Pulmonary artery endothelial cell (primary cell): ENCODE results near the gene TBC1D10B. TPM values are rescaled to one million over a fixed set of nuclear protein-coding genes. Genes with fewer than 3 reads are reported as not detected.

Experiments
- DNase-seq: peaks from one replicate; pipeline ENCODE4 v3.0.0-alpha.2; 2011; ENCODE audit warnings: low read depth, low spot score
- total RNA-seq: library from RNA; depleted of rRNA; stranded (reverse); fragments of >200 nt; gene quantifications from 2 replicates; pipeline ENCODE4 v1.2.3, GENCODE V29; 2014

TBC1D10B gene
- total RNA-seq, 1 donor from 2014 or later, result 32.2 TPM

DNA sequence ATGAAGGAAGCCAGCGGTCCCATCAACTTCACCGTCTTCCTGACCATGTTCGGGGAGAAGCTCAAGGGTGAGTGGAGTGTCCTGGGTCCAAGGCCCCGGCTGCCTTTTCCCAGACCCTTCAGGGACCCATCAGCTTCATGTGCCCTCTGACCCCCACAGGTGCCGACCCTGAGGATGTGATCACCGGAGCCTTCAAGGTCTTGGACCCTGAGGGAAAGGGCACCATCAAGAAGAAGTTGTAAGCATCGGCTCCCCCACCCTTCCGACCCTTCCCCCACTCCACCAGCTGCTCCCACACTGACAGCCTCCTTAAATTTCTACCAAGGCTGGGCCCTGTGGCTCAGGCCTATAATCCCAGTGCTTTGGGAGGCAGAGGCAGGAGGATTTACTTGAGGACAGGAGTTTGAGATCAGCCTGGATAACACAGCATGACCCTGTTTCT lies 6.2 kb upstream of the TBC1D10B start:
- DNase-seq, result no peak

DNA sequence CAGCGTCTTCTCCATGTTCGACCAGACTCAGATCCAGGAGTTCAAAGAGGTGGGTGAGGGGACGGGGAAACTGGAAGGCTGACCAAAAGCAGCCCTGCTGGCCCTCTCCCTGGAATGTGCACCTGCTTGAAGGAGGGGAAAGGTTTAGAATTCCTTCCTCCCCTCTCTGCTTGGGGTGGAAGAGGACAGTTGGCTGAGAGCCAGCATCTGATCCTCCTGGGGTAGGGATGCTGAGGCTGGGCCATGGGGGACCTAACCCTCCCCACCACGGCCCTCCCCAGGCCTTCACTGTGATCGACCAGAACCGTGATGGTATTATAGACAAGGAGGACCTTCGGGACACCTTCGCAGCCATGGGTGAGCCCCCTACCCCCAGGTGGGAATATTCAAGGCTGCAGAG lies 5.6 kb upstream of the TBC1D10B start:
- DNase-seq, result no peak

DNA sequence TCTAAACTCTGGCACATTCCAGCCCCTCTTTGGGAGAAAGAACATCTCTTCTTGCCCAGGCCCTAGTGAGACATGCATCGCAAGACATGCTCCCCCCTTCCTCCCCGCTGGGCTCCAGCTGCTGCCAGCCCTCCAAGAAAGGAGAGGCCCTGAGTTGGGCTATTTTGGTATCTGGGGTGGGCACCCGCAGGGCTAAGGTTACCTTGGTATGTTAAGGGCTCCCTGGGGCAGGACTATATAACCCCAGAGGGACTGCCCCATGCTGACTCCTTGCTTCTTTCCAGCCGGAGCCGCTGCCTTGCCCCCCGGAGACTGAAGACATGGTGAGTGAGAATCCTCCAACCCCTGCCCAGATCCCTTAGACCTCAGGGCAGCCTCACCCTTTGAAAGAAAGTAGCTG lies 4.2 kb upstream of the TBC1D10B start, which contains the start of gene MYL11:
TSS of gene MYL11 (plus strand) at position 265 of the 400 bp plus-strand sequence. CDS start at position 321, 56 bp downstream.
- no peak for DNase-seq

DNA sequence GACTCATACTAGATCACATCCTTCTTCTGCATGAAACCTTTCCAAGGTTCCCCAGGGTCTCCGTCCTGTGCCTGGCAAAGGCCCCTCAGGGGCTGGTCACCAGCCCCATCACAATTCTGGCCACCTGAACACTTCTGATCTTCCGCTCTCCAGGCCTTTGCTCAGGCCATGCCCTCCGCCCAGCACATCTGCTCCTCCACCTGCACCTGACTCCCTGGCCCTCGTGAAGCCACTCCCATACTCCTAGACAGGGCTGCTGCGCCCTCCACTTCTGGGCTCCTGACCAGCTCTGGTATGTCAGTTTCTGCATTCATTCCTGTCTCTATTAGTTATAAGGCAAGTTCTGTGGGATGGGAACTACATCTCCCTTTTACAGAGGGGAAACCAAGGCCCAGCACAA lies 2.4 kb upstream of the TBC1D10B start:
- no peak for DNase-seq

DNA sequence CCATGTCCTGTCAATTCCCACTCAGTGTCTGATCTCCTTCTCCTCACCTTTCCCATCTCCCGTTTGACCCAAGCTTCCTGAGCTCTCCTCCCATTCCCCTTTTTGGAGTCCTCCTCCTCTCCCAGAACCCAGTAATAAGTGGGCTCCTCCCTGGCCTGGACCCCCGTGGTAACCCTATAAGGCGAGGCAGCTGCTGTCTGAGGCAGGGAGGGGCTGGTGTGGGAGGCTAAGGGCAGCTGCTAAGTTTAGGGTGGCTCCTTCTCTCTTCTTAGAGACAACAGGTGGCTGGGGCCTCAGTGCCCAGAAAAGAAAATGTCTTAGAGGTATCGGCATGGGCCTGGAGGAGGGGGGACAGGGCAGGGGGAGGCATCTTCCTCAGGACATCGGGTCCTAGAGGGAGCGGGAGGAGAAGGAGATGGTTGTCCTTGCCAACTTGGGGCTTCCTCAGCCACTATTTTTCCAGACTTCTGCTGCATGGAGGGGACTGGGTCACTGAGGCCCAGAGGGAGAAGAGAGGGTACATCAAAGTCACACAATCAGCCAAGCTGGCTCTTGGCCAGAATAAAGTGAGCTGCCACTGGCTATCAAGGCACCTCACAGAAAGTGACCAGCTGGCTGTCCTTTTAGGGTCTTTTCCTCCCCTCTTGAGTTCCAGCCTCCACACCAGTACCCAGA lies 1.9 kb upstream of the TBC1D10B start:
- DNase-seq, result no peak

DNA sequence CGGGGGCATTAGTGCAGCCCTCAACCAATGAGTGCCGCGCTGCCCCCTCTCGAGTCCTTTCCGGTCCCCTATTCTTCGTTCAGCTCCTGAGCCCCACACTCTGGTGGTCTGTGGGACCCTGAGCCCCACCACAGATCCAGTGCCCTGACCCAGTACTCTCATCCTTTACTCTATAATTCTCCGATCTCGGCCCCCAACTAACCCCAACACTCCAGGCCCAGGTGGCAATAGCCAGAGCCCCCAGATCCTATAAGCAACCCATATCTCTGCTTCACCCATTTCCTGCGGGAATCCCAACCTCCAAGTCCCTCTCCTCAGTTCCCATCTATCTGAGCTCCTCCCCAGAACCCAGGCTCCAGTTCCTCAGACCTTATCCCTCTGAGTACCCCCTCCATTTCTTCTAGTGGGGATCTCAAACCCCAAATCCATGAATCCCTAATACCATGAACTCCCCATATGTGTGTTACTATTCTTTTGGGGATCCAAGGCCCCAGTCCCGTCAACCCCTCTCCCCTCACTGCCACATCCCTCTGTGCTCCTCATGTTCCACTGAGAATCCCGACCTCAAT lies 1.0 kb upstream of the TBC1D10B start:
- DNase-seq, result no peak

DNA sequence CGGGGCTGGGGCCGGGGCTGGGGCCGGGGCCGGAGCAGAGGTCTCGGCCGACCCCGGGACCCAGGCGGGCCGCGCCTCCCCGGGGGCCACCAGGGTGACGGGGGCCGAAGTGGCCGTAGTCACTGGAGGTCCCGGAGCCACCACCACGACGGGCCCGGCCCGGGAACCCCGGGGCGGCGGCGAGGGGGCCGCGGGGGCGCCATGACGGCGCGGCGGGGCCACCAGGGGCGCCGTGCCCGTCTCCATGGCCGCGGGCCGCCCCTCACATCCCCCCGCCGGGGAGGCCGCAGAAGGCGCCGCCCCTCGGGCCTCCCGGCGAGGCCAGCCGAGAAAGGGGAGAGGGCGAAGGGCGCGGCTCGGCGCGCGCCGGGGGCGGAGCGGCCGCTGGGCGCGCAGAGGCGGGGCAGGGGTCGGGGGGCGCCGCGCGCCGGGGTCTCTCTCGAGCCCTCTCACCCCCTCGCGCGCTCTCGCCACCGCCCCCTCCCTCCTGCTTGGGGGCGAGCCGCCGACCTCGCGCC lies 297 bp downstream of the TBC1D10B start:
- no peak for DNase-seq

DNA sequence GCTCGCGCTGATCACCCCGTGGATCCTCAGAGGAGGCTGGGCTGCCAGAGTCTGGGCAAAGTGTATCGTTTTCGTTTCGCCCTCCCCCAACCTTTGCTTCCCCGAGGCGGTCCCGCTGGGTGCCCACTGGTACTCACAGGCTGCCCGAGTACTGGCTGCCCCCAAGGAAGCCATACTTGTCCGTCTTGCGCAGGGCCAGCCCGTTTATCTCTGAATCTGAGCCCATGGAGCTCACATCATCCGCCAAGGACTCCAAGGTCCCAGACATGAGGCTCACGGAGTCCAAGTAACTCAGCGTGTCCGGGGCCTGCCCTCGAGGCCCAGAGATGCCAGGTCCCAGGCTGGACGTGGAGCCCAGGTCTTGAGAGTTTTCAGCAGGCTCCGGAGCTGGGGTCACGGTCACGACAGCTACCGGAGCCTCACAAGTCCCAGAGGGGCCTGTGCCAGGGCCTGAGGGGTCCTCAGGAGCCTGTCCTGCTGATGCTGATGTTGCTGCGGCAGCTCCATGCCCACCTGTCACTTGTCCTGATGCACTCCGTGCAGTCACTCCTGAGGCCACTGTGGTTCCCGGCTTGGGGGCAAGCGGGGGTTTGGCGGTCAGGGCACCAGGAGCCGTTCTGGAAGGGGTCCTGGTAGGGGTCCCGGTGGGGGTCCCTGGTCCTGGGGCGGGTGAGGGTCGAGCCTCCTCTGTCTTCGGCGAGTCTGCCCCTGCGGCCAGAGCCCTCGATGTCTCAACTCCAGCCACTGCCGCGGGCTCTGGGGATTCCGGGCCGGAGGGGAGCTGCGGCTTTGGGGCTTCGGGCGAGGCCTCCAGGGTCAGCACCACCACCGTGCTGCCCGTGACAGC lies 980 bp downstream of the TBC1D10B start:
- no peak for DNase-seq

DNA sequence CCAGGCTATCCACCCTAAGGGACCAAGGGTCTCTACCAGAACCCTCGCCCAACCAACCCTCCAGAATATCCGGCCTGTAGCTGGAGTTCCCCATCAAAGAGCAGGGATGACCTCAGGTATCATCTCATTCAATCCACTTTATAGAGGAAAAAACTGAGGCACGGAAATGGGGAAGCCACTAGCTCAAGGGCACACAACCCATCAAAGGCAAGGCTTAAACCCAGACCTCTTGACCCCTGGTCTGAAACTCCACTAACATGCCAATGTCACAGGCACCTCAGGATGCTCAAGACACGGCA lies 1.6 kb downstream of the TBC1D10B start:
- DNase-seq, result no peak

DNA sequence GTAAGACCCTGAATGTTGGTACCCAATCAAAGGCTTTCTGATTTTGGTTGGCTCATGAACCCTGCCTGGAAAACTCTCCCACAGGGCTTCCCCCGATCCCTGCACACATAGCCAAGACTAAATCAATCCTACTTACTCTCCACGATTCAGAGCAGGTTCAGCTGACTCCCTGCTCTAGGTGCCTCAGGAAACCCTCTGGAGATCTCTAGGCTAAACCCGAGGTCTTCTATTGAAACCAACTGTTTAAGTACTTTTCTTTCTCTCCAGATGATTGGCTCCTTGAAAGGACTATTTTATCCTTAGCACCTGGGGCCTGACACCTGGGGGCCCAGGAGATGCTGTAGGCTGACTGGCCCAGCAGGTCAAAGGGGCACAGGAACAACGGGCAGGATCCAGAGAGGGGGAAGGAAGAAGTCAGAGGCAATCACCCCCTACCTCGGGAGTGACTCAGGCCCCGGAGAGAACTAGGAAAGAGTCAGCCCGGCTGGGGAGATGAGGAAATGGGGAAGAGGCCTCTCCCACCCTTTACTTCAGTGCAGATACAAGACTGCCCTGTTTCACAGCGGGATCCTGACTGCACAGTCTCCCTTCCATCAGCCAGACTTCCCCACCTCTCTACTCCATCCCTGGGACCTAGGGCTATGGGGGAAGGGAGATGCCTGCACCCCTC lies 2.0 kb downstream of the TBC1D10B start:
- DNase-seq, result no peak

DNA sequence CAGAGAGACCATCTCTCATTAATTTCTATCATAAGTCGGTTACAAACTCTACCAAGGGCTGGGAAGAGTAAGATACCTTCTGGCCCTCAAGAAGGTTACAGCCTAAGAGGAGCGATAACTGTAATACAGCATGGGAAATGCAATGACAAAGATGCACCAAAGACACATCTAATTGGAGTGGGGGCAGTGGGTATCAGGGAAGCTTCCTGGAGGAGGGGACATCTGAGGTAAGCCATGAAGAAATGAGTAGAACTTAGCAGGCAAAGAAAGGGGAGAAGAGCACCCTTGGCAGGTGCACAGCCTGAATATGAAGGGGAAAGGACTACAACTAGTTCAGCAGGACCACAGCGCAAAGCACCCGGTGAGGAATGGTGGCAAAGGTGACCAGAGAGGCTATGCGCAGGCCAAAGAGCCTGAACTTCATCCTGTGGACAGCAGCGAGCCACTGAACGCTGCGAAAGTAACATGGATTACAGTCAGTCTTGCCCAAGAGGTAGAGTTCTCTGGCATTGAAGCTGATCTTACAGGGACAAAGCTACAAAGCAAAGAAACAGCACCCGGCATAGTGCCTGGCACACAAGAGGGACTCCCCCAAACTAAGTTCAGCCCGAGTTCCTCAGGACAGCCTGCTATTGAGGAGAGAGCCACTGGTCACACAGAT lies 2.8 kb downstream of the TBC1D10B start:
- no peak for DNase-seq

DNA sequence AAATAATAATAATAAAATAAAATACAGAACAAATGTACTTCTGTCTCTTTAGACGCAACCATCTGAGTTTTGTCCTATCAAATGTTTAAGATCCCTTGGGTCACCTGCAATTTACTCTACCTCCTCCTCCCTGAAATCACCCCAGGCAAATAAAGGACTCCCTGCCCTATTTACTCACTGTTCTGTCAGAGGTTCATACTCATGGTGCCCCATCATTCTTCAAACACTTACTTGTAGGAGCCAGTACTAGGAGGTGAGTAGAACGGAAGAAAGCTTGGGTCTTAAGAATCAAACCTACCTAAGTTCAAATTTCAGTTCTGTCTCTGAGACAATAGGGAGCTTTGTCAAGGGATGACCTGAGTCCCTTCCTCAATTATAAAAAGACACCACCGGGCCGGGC lies 3.8 kb downstream of the TBC1D10B start:
- DNase-seq, result no peak

DNA sequence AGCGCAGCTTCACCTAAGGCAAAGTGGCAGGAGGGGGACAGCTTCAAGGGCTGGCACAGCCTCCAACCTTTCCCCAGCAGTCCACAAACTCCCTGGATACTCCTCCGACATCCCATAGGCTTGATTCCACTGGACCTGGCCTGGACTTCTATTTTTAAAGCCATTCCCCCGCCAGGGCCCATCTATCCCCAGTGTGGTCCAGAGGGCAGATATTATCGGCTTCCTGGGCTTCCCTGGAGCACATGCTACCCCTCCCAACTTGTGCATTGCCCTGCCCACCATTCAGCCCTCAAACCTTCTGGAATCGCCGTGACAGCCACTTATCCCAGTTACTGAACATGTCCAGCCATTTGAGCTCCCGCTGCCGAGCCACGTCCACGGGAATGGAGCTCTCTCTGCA lies 5.1 kb downstream of the TBC1D10B start:
- no peak for DNase-seq

DNA sequence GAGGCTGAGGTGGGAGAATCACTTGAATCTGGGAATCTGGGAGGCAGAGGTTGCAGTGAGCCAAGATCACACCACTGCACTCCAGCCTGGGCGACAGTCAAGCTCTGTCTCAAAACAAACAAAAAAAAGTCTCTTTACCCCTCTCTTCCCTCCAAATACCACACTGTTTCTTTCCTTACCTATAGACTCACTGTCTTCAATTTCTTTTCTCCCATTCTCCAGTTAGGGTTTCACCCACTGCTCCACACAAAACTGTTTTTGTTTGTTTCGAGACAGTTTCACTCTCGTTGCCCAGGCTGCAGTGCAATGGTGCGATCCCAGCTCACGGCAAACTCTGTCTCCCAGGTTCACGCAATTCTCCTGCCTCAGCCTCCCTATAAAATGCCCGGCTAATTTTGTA lies 9.1 kb downstream of the TBC1D10B start:
- no peak for DNase-seq

DNA sequence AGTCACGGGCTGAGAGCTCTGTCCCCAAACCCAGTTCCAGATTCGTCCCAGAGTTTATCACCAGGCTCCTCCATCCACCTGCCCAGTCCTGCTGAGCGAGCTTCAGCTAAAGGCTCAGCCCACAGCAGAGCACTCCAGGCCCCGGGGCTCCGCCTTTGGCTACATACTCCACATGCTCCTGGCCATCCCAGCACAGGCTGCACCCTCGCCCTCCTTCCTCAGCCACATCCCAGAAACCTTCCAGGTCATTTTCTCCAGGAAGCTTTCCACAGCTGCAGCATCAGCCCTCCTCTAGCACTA lies 10.5 kb downstream of the TBC1D10B start:
- DNase-seq, result no peak

DNA sequence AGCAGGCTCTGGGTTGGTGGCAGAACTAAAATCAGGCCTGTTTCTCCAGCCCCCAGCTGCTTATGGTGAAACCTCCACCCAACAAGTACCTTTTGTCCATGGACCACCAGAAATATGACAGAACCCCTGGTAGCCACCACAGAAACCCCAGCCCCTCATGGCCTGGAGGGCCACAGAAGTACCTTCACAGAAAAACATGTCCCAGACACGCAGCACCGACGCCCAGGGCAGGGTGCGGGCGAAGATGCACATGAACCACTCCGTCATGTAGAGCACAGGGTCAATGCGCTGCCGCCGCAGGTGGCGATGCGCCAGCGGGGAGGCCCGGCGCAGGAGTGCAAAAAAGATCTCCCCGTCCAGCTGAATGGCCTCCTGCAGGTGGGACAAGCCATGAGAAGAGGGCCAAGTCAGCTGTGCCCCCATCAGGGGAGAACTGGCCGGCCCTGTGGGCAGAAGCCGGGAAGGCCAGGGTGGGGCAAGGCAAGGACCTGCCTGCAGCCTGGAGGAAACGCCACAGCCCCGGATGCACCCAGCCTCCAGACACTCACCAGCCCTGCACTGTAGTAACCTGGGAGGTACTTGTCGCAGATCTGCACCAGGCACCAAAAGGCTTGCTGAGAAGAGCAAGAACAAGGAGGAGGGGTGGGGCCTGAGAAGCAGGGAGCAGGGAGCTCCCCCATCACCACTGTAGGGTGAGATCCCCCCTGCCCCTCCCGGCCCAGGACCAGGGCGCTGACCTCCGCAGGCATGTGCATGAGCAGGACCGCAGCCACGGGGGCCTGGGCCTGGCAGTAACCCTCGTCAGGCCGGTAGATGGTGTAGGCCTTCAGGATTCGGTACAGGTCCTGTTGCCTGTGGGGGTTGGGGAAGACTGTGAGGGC lies 11.1 kb downstream of the TBC1D10B start:
- no peak for DNase-seq

DNA sequence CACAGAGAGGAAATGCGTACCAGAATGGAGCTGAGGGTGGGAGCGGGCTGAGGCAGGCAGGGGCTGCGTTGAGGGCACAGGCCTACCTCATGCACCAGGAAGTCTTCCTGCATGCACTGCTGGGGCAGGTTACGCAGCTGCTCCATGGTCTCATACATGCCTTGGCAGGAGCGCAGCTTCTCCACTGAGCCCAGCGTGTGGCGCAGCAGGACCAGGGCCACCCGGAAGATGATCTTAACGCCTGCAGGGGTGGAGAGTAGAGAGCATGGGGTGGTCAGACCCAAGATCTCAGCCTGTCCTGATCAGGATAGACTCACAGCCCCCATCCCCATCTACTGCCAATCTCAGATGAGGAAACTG lies 11.7 kb downstream of the TBC1D10B start:
- DNase-seq, result no peak

DNA sequence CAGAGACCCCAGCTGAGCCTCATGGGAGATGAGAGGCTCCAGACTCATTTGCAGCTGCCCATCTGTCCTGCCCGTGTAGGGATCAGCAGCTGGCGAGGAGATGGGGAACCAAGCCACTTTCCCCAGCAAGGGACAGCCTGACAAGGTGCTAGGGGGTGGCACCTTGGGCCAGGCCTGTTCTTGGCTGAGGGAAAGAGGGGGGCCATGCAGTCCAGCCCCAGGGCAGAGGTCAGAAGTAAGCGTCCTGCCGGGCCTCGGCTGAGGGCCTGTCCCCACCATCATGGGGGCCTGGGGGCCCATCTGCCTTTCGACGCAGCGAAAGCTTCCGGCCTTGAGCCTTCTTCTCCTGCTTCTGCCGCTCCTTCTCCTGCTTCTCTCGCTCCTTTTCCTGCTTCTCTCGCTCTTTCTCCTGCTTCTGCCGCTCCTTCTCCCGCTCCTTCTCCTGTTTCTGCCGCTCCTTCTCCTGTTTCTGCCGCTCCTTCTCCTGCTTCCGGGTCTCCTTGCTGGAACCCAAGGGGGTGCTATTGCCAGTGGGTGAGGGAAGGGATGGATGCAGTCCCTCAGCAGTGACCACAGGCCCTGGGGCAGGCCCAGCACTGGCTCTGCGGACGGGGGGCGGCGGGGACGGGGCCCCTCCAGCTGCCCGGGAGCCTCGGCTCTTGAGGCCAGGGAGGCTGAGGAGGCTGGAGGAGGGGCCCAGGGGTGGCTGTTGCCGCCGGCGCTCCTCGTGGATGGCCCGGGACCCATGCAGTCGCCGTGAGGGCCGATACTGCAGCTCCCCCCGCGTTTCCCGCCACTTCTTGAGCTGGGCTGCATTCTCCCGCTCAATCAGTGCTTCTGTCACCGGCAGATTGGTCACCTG lies 12.3 kb downstream of the TBC1D10B start:
- DNase-seq, result no peak

DNA sequence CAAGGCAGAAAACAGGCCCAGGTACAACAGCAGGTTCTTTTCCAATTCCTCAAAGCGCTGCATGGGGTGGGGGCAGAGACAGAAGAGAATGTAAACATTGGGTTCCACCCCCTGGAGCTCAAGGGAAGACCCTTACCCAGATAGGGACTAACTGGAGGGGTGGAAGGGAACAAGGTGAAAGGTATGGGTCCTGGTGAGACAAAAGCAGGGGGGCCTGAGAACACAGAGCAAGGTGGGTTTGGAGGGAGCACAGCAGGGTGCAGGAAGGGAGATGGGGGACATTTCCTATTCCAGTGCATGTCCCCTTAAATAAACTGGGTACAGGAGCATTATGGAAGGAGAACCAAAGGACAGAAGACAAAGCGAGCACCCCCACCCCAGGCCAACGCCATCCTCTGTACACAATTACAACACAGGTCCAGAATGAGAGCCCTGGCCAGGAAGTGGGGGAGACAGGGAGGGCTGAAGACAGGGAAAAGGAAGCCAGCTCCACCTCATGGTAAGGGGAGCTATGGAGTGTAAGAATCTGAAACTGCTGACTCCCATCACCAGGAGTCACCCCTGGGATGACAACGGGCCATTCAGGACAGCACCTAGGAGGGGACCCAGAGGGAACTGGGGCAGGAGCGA lies 13.1 kb downstream of the TBC1D10B start:
- DNase-seq, result no peak
